Endothelial cell of umbilical vein (primary cell): ENCODE measurements around the gene EYS. TPM values are rescaled to one million over a fixed set of nuclear protein-coding genes. Genes with fewer than 3 reads are reported as not detected.

Experiments
- BruUV-seq: library from RNA; stranded (reverse); fragments of 400-500 nt; replicated peaks from 2 replicates; lab custom pipeline; 2021; lab: Mats Ljungman, UMichigan
- CTCF ChIA-PET: fragments of 300-600, 350-600 bp; sonication (Branson Sonifier 250); formaldehyde crosslinking; loops from one replicate; lab custom pipeline; 2021; ENCODE audit warnings: antibody characterized with exemption, inconsistent platforms; lab: Charles Lee
- POLR2A ChIA-PET: fragments of 300-600, 350-600 bp; sonication (Branson Sonifier 250); formaldehyde crosslinking; loops from one replicate; lab custom pipeline; 2021; ENCODE audit warnings: antibody characterized with exemption, inconsistent platforms; lab: Charles Lee
- DNase-seq: peaks from one replicate; pipeline ENCODE4 v3.0.0-alpha.2; 2011; ENCODE audit warnings: low read depth, low spot score
- FAIRE-seq: peaks from 2 replicates; lab custom pipeline; 2011; peaks lifted over from hg19 to GRCh38; lab: Jason Lieb, UNC
- H2AFZ ChIP-seq: 2 replicates; pipeline ENCODE4 v1.6.0; 2012; ENCODE audit warnings: low read depth, low read length, control low read depth, inconsistent platforms
- H3K27ac ChIP-seq: 2 replicates; pipeline ENCODE4 v1.5.1; 2011; ENCODE audit warnings: low read depth, mild to moderate bottlenecking, control low read depth, low read length, moderate library complexity; ENCODE audit not compliant: insufficient read depth
- H3K27me3 ChIP-seq, 2 experiments: 2 replicates each; pipeline versions ENCODE4 v1.6.0 to v1.6.1; 2011; ENCODE audit warnings: low read length in 2 of 2, mixed read lengths in 1 of 2; ENCODE audit not compliant: control insufficient read depth in 2 of 2, insufficient read depth in 2 of 2
- H3K36me3 ChIP-seq, 2 experiments: 2 replicates in 1 of 2; 3 replicates in 1 of 2; pipeline ENCODE4 v1.5.1; 2011; ENCODE audit warnings: low read length in 2 of 2, mild to moderate bottlenecking in 1 of 2, moderate library complexity in 1 of 2; ENCODE audit not compliant: control insufficient read depth in 2 of 2, insufficient read depth in 2 of 2; ENCODE audit errors: extremely low read depth in 1 of 2
- H3K4me1 ChIP-seq: 3 replicates; pipeline ENCODE4 v1.5.1; 2011; ENCODE audit warnings: mild to moderate bottlenecking, low read length; ENCODE audit not compliant: control insufficient read depth, insufficient read depth; ENCODE audit errors: extremely low read depth
- H3K4me2 ChIP-seq: 2 replicates; pipeline ENCODE4 v1.6.1; 2011; ENCODE audit warnings: low read length, control low read depth, mixed read lengths; ENCODE audit not compliant: insufficient read depth
- H3K4me3 ChIP-seq, 3 experiments: fragments of 200-600 bp in 1 of 3; sonication (generic), shearing (Covaris generic) in 1 of 3; replicated peaks in 1 of 3; 2 replicates each; pipeline ENCODE4 v1.5.1; 2011 to 2016; ENCODE audit warnings: control low read depth in 3 of 3, low read length in 3 of 3, mild to moderate bottlenecking in 2 of 3, inconsistent platforms in 1 of 3, low read depth in 1 of 3, moderate library complexity in 1 of 3; ENCODE audit not compliant: insufficient read depth in 1 of 3
- H3K79me2 ChIP-seq: 2 replicates; pipeline ENCODE4 v1.6.0; 2012; ENCODE audit warnings: low read length, inconsistent platforms; ENCODE audit not compliant: control insufficient read depth, insufficient read depth
- H3K9ac ChIP-seq: replicated peaks from 2 replicates; pipeline ENCODE3; 2011; ENCODE audit warnings: low read length, control low read depth; ENCODE audit not compliant: insufficient read depth; ENCODE audit errors: extremely low read depth
- H3K9me1 ChIP-seq: replicated peaks from 3 replicates; pipeline ENCODE4 v1.6.0; 2011; ENCODE audit warnings: mild to moderate bottlenecking, low read length; ENCODE audit not compliant: control insufficient read depth, insufficient read depth; ENCODE audit errors: extremely low read depth
- H3K9me3 ChIP-seq: replicated peaks from 2 replicates; pipeline ENCODE4 v1.5.1; 2012; ENCODE audit warnings: low read length, inconsistent platforms; ENCODE audit not compliant: control insufficient read depth, insufficient read depth
- H4K20me1 ChIP-seq: replicated peaks from 2 replicates; pipeline ENCODE3; 2011; ENCODE audit warnings: mild to moderate bottlenecking, low read length; ENCODE audit not compliant: control insufficient read depth, insufficient read depth; ENCODE audit errors: extremely low read depth
- EZH2 ChIP-seq: IDR thresholded peaks from 2 replicates; pipeline ENCODE4 v1.6.1; 2012; ENCODE audit warnings: borderline replicate concordance, low read depth, mild to moderate bottlenecking, moderate library complexity, low read length, inconsistent platforms; ENCODE audit not compliant: severe bottlenecking
- FOS ChIP-seq: IDR thresholded peaks from 2 replicates; pipeline ENCODE4 v1.6.1; 2011; ENCODE audit warnings: mild to moderate bottlenecking, low read length, moderate library complexity, borderline replicate concordance; ENCODE audit not compliant: insufficient read depth
- GATA2 ChIP-seq: IDR thresholded peaks from 2 replicates; pipeline ENCODE4 v1.7.0; 2011; ENCODE audit warnings: low read depth, mild to moderate bottlenecking, moderate library complexity, mixed read lengths, low read length; ENCODE audit not compliant: insufficient read length, insufficient read depth
- JUN ChIP-seq: IDR thresholded peaks from 2 replicates; pipeline ENCODE4 v1.6.1; 2011; ENCODE audit warnings: borderline replicate concordance, low read depth; ENCODE audit not compliant: insufficient read length, insufficient read depth
- MAX ChIP-seq: IDR thresholded peaks from 2 replicates; pipeline ENCODE4 v1.6.1; 2011; ENCODE audit not compliant: insufficient read depth, insufficient read length
- MYC ChIP-seq: IDR thresholded peaks from one replicate; pipeline ENCODE4 v1.6.1; 2011; ENCODE audit warnings: mild to moderate bottlenecking, low read depth, low read length
- POLR2A ChIP-seq: IDR thresholded peaks from 2 replicates; pipeline ENCODE4 v1.6.1; 2012; ENCODE audit warnings: low read depth, mild to moderate bottlenecking, control low read depth, low read length
- POLR2AphosphoS5 ChIP-seq: IDR thresholded peaks from 2 replicates; pipeline ENCODE4 v1.6.1; 2012; ENCODE audit warnings: low read depth, mild to moderate bottlenecking, control low read depth, low read length, moderate library complexity; ENCODE audit not compliant: insufficient read depth
- dilution Hi-C: fragments of 300-500 bp; cut with MboI; formaldehyde crosslinking; loops from one replicate; pipeline ENCODE4 v1.15.0; 2019; ENCODE audit warnings: low sequenced_read_pairs; ENCODE audit not compliant: extremely low pct_ligation_motif_present
- intact Hi-C: fragments of 100-400 bp; cut with micrococcal nuclease; formaldehyde crosslinking; loops from one replicate; pipeline ENCODE4 v1.10.0; 2022
- polyA plus RNA-seq, 4 experiments: library from polyadenylated mRNA; depleted of rRNA in 3 of 4; stranded (reverse) in 3 of 4; unstranded in 1 of 4; fragments of >200 nt; gene quantifications; 2 replicates each; pipeline versions ENCODE4 v1.2.1 to v1.2.3, GENCODE V29; 2011 to 2012; ENCODE audit warnings: missing spikeins in 1 of 4
- total RNA-seq: library from RNA; stranded (reverse); gene quantifications from 2 replicates; pipeline ENCODE4 v1.2.3, GENCODE V29; 2021
- TF ChIP-seq, protein P1 (sequence below), 2 donors: IDR thresholded peaks; 1 replicate in 1 of 2; 2 replicates in 1 of 2; pipeline ENCODE4 v1.5.1; 2011; ENCODE audit warnings: low read length in 2 of 2, mild to moderate bottlenecking in 2 of 2, moderate library complexity in 2 of 2, control low read depth in 1 of 2, inconsistent platforms in 1 of 2, low read depth in 1 of 2; ENCODE audit not compliant: insufficient read depth in 1 of 2; ENCODE audit errors: extremely low read depth in 1 of 2

The EYS gene
- total and polyA plus RNA-seq, 2 donors (not counting 3 experiments of a cell fraction or from before 2014, with no cell fraction given) = 0.01 to 0.27 TPM

GRCh38 chr6:64983089-64983488, 723.9 kb downstream of the EYS start:
- intact Hi-C loops = no loop called here
- dilution Hi-C loops = no loop called here

GRCh38 chr6:64973142-64973541, 733.9 kb downstream of the EYS start:
- Histone ChIP-seq H3K9me3 (no peaks in the 10 kb centered on the region), H3K9ac (no peak overlapping the region), H3K79me2 (no peaks in the 10 kb centered on the region), H3K27me3 (no peaks in the 10 kb centered on the region), H2AFZ (no peak overlapping the region), H4K20me1 (no peaks in the 10 kb centered on the region), H3K4me3 (no peak overlapping the region), H3K4me1 (no peaks in the 10 kb centered on the region), H3K27ac (no peak overlapping the region), H3K36me3 (no peaks in the 10 kb centered on the region), H3K9me1 (no peaks in the 10 kb centered on the region), H3K4me2 (no peak overlapping the region)
- no peak for DNase-seq
- TF ChIP-seq MYC (no peak), POLR2A (no peak), POLR2AphosphoS5 (no peak), MAX (no peak), JUN (no peak), EZH2 (no peak), FOS (no peak), GATA2 (no peak)
- TF ChIP-seq, protein P1, sequence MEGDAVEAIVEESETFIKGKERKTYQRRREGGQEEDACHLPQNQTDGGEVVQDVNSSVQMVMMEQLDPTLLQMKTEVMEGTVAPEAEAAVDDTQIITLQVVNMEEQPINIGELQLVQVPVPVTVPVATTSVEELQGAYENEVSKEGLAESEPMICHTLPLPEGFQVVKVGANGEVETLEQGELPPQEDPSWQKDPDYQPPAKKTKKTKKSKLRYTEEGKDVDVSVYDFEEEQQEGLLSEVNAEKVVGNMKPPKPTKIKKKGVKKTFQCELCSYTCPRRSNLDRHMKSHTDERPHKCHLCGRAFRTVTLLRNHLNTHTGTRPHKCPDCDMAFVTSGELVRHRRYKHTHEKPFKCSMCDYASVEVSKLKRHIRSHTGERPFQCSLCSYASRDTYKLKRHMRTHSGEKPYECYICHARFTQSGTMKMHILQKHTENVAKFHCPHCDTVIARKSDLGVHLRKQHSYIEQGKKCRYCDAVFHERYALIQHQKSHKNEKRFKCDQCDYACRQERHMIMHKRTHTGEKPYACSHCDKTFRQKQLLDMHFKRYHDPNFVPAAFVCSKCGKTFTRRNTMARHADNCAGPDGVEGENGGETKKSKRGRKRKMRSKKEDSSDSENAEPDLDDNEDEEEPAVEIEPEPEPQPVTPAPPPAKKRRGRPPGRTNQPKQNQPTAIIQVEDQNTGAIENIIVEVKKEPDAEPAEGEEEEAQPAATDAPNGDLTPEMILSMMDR (IDR thresholded peaks at IDR 0.05; ENCODE audit: extremely low read depth in 1 of 2, insufficient read depth in 1 of 2, low read depth in 1 of 2, low read length in 2 of 2) = no peak
- ChIA-PET POLR2A (no interaction called here), CTCF (interaction anchor here (1.5 kb wide), 1 partner anchor 8 kb away, joined by 4 read pairs; no protein-coding TSS in a partner anchor)
- intact Hi-C loops (no loop called here), dilution Hi-C loops (no loop called here)
- no TSS peak for BruUV-seq
- no peak for FAIRE-seq

More at GRCh38 chr6:64983089-64983488, 723.9 kb downstream of the EYS start:
- ChIA-PET POLR2A (no interaction called here), CTCF (no interaction called here)
- Histone ChIP-seq H3K79me2 (no peaks in the 10 kb centered on the region), H3K9me1 (no peaks in the 10 kb centered on the region), H3K27me3 (no peaks in the 10 kb centered on the region), H3K9me3 (no peaks in the 10 kb centered on the region), H4K20me1 (no peaks in the 10 kb centered on the region), H3K36me3 (no peaks in the 10 kb centered on the region), H3K9ac (no peak overlapping the region), H3K4me2 (no peak overlapping the region), H3K4me3 (no peak overlapping the region), H2AFZ (no peak overlapping the region), H3K27ac (no peak overlapping the region), H3K4me1 (no peaks in the 10 kb centered on the region)
- no TSS peak for BruUV-seq
- FAIRE-seq (no peak), DNase-seq (no peak)
- no peak for TF ChIP-seq POLR2AphosphoS5
- TF ChIP-seq FOS = no peak
- no peak for TF ChIP-seq JUN
- no peak for TF ChIP-seq EZH2
- TF ChIP-seq MAX = no peak
- TF ChIP-seq GATA2 = no peak
- no peak for TF ChIP-seq POLR2A
- TF ChIP-seq MYC = no peak
